Central memory CD8-positive, alpha-beta T cell (primary cell): Measurements from ENCODE around the gene NFYB.
"Not testable (repeated sequence)": the region's sequence is repeated elsewhere in the genome, so short reads cannot be mapped to it uniquely, and the experiment has no call there.

ENCODE experiments used
- ATAC-seq: fragments of 150-1000 bp; cut with Tn5 transposase; replicated peaks from 2 replicates; pipeline ENCODE4 v1.10.0; 2022; ENCODE audit warnings: mild to moderate bottlenecking, moderate FRiP score, moderate number of reproducible peaks; ENCODE audit not compliant: poor library complexity, severe bottlenecking; ENCODE audit errors: extremely low read depth
- DNase-seq, 2 donors: peaks; one replicate each; pipeline ENCODE4 v3.0.0; 2021; ENCODE audit warnings: low spot score in 2 of 2
- H3K27ac Mint-ChIP-seq: one replicate; pipeline ENCODE4 v1.8.0; 2022; ENCODE audit warnings: low read depth, mild to moderate bottlenecking, moderate library complexity, mixed read lengths
- H3K27me3 Mint-ChIP-seq: one replicate; pipeline ENCODE4 v1.8.0; 2022; ENCODE audit warnings: mixed read lengths
- H3K36me3 Mint-ChIP-seq: one replicate; pipeline ENCODE4 v1.8.0; 2022; ENCODE audit warnings: mild to moderate bottlenecking, moderate library complexity, mixed read lengths; ENCODE audit not compliant: insufficient read depth
- H3K4me1 Mint-ChIP-seq: one replicate; pipeline ENCODE4 v1.8.0; 2022; ENCODE audit warnings: mixed read lengths
- H3K4me3 Mint-ChIP-seq: one replicate; pipeline ENCODE4 v1.8.0; 2022; ENCODE audit warnings: mild to moderate bottlenecking, moderate library complexity, mixed read lengths
- H3K9me3 Mint-ChIP-seq: one replicate; pipeline ENCODE4 v1.8.0; 2022; ENCODE audit warnings: mixed read lengths

NFYB gene

GRCh38 chr12:104130760-104131159 is 7.2 kb downstream of the NFYB start:
- Mint-ChIP-seq H3K27me3 (no peaks in the 10 kb centered on the region), H3K4me1 (peaks cover 23% of the 10 kb centered on the region), H3K9me3 (no peaks in the 10 kb centered on the region), H3K27ac (peak overlapping the region; percentile 32), H3K4me3 (no peak overlapping the region), H3K36me3 (peaks cover 42% of the 10 kb centered on the region)
- DNase-seq (no peak), ATAC-seq (no peak)

GRCh38 chr12:104126548-104126947 is 11.5 kb downstream of the NFYB start:
- Mint-ChIP-seq H3K9me3 (no peaks in the 10 kb centered on the region), H3K4me3 (no peak overlapping the region), H3K36me3 (peaks cover 61% of the 10 kb centered on the region), H3K4me1 (peaks cover 13% of the 10 kb centered on the region), H3K27ac (no peak overlapping the region), H3K27me3 (no peaks in the 10 kb centered on the region)
- ATAC-seq (no peak), DNase-seq (no peak)

- no peak for DNase-seq
- H3K27me3 Mint-ChIP-seq, result no peaks in the 10 kb centered on the region
- H3K9me3 Mint-ChIP-seq, result no peaks in the 10 kb centered on the region
- no peak for ATAC-seq
- no peak overlapping the region for H3K4me3 Mint-ChIP-seq
- peaks cover 60% of the 10 kb centered on the region for H3K36me3 Mint-ChIP-seq
- H3K27ac Mint-ChIP-seq, result no peak overlapping the region
- no peaks in the 10 kb centered on the region for H3K4me1 Mint-ChIP-seq
Observed at GRCh38 chr12:104122298-104122697, 15.7 kb downstream of the NFYB start.

- no peak for DNase-seq
- Mint-ChIP-seq H3K36me3 (peaks cover 50% of the 10 kb centered on the region), H3K4me3 (no peak overlapping the region), H3K4me1 (peaks cover under 1% of the 10 kb centered on the region), H3K27ac (no peak overlapping the region), H3K9me3 (no peaks in the 10 kb centered on the region), H3K27me3 (no peaks in the 10 kb centered on the region)
- no peak for ATAC-seq
Observed at GRCh38 chr12:104121001-104121400, 17.0 kb downstream of the NFYB start.

- peaks cover 12% of the 10 kb centered on the region for H3K4me1 Mint-ChIP-seq
- no peak overlapping the region for H3K4me3 Mint-ChIP-seq
- ATAC-seq (no peak), DNase-seq (no peak)
- no peaks in the 10 kb centered on the region for H3K27me3 Mint-ChIP-seq
- peaks cover 16% of the 10 kb centered on the region for H3K36me3 Mint-ChIP-seq
- H3K9me3 Mint-ChIP-seq, result no peaks in the 10 kb centered on the region
- peak overlapping the region; percentile 13 for H3K27ac Mint-ChIP-seq
Observed at GRCh38 chr12:104115587-104115975, 22.4 kb downstream of the NFYB start.

- peaks cover 12% of the 10 kb centered on the region for H3K4me1 Mint-ChIP-seq
- not testable (repeated sequence) for DNase-seq, H3K9me3 Mint-ChIP-seq, ATAC-seq, H3K27ac Mint-ChIP-seq, H3K4me3 Mint-ChIP-seq, H3K27me3 Mint-ChIP-seq
- H3K36me3 Mint-ChIP-seq, result peaks cover 10% of the 10 kb centered on the region
Observed at GRCh38 chr12:104114834-104115586, 23.0 kb downstream of the NFYB start.

- Mint-ChIP-seq H3K27ac (peak overlapping the region; percentile 71), H3K27me3 (no peaks in the 10 kb centered on the region), H3K36me3 (peaks cover 5% of the 10 kb centered on the region), H3K9me3 (no peaks in the 10 kb centered on the region), H3K4me3 (no peak overlapping the region), H3K4me1 (peaks cover 16% of the 10 kb centered on the region)
- DNase-seq, result no peak
- ATAC-seq, result no peak
Observed at GRCh38 chr12:104109446-104110271, 28.4 kb downstream of the NFYB start.

GRCh38 chr12:104108755-104109445 is 29.1 kb downstream of the NFYB start:
- DNase-seq (peak; percentile 70 to 76), ATAC-seq (peak; percentile 96)
- Mint-ChIP-seq H3K36me3 (peaks cover 5% of the 10 kb centered on the region), H3K4me3 (no peak overlapping the region), H3K27ac (peak overlapping the region; percentile 71), H3K4me1 (peaks cover 16% of the 10 kb centered on the region), H3K27me3 (no peaks in the 10 kb centered on the region), H3K9me3 (no peaks in the 10 kb centered on the region)

- H3K36me3 Mint-ChIP-seq, result peaks cover 7% of the 10 kb centered on the region
Observed at GRCh38 chr12:104106965-104107364, 31.0 kb downstream of the NFYB start.

GRCh38 chr12:104105461-104105860 is 32.5 kb downstream of the NFYB start:
- ATAC-seq, result no peak
- no peaks in the 10 kb centered on the region for H3K27me3 Mint-ChIP-seq
- no peak for DNase-seq
- no peak overlapping the region for H3K4me3 Mint-ChIP-seq
- peaks cover 10% of the 10 kb centered on the region for H3K4me1 Mint-ChIP-seq
- H3K36me3 Mint-ChIP-seq, result peaks cover 14% of the 10 kb centered on the region
- no peaks in the 10 kb centered on the region for H3K9me3 Mint-ChIP-seq
- no peak overlapping the region for H3K27ac Mint-ChIP-seq

More at GRCh38 chr12:104106965-104107364, 31.0 kb downstream of the NFYB start:
- H3K9me3 Mint-ChIP-seq, result no peaks in the 10 kb centered on the region
- H3K27ac Mint-ChIP-seq, result peak overlapping the region; percentile 0
- peaks cover 16% of the 10 kb centered on the region for H3K4me1 Mint-ChIP-seq
- ATAC-seq (no peak), DNase-seq (no peak)
- H3K4me3 Mint-ChIP-seq, result no peak overlapping the region
- no peaks in the 10 kb centered on the region for H3K27me3 Mint-ChIP-seq

- Mint-ChIP-seq H3K36me3 (peaks cover 43% of the 10 kb centered on the region), H3K27me3 (no peaks in the 10 kb centered on the region), H3K27ac (peak overlapping the region; percentile 78), H3K4me3 (no peak overlapping the region), H3K4me1 (peaks cover 6% of the 10 kb centered on the region), H3K9me3 (no peaks in the 10 kb centered on the region)
- ATAC-seq (no peak), DNase-seq (no peak)
Observed at GRCh38 chr12:104097954-104098353, 40.1 kb downstream of the NFYB start.

- Mint-ChIP-seq H3K9me3 (no peaks in the 10 kb centered on the region), H3K36me3 (peaks cover 40% of the 10 kb centered on the region), H3K27me3 (no peaks in the 10 kb centered on the region), H3K4me1 (peaks cover 6% of the 10 kb centered on the region), H3K4me3 (no peak overlapping the region), H3K27ac (no peak overlapping the region)
- no peak for DNase-seq
- no peak for ATAC-seq
Observed at GRCh38 chr12:104095289-104095688, 42.7 kb downstream of the NFYB start.
